ENCODE data around the gene CDC42BPB.

The CDC42BPB gene

GRCh38 chr14:102883554-102883953, 173.8 kb downstream of the CDC42BPB start:
- Histone ChIP-seq H3K9ac (ENCODE audit: low read depth, low read length) (no peak overlapping the region), H3K4me1 (ENCODE audit: insufficient read depth, low read length) (no peaks in the 10 kb centered on the region; the same call in 1 of the 2 replicates), H3K27me3 (ENCODE audit: insufficient read depth, low read length) (no peaks in the 10 kb centered on the region), H3K36me3 (ENCODE audit: insufficient read depth, low read depth, low read length) (no peaks in the 10 kb centered on the region; the same call in 1 of the 2 replicates), H3K27ac (ENCODE audit: low read length) (no peak overlapping the region), H3K9me3 (ENCODE audit: insufficient read depth, low read depth, low read length) (no peaks in the 10 kb centered on the region), H3K4me3 (ENCODE audit: low read length) (no peak overlapping the region)

- H3K36me3 ChIP-seq (ENCODE audit: insufficient read depth, low read depth, low read length) = no peaks in the 10 kb centered on the region; the same call in 1 of the 2 replicates
- no peaks in the 10 kb centered on the region for H3K9me3 ChIP-seq (ENCODE audit: insufficient read depth, low read depth, low read length)
Observed at GRCh38 chr14:102883089-102883541, 174.2 kb downstream of the CDC42BPB start.

More at GRCh38 chr14:102883089-102883541, 174.2 kb downstream of the CDC42BPB start:
- Histone ChIP-seq H3K27me3 (ENCODE audit: insufficient read depth, low read length) (no peaks in the 10 kb centered on the region), H3K4me1 (ENCODE audit: insufficient read depth, low read length) (no peaks in the 10 kb centered on the region; the same call in 1 of the 2 replicates), H3K27ac (ENCODE audit: low read length) (no peak overlapping the region), H3K9ac (ENCODE audit: low read depth, low read length) (no peak overlapping the region), H3K4me3 (ENCODE audit: low read length) (no peak overlapping the region)

Data from iPS-20b (cell line).